Mucosa of descending colon (tissue), 3 donors: Measurements from ENCODE around the gene KCNK17. TPM values are rescaled to one million over a fixed set of nuclear protein-coding genes. Genes with fewer than 3 reads are reported as not detected.
"Not testable (repeated sequence)": the region's sequence is repeated elsewhere in the genome, so short reads cannot be mapped to it uniquely, and the experiment has no call there.

Experiments
- ATAC-seq: fragments of 200-7000 bp; cut with Tn5 transposase; one replicate; pipeline ENCODE4 v1.9.1; 2020; ENCODE audit warnings: mild to moderate bottlenecking, moderate library complexity
- DNase-seq, 3 donors: peaks; one replicate each; pipeline ENCODE4 v3.0.0-alpha.2; 2020
- H3K36me3 ChIP-seq: fragments of 200-600 bp; one replicate; pipeline ENCODE4 v1.8.0; 2021; ENCODE audit warnings: low read depth, mild to moderate bottlenecking
- H3K4me1 ChIP-seq: fragments of 200-600 bp; one replicate; pipeline ENCODE4 v1.8.0; 2021; ENCODE audit warnings: low read depth, mild to moderate bottlenecking
- H3K4me3 ChIP-seq: fragments of 200-600 bp; one replicate; pipeline ENCODE4 v1.8.0; 2021; ENCODE audit warnings: mild to moderate bottlenecking
- H3K9me3 ChIP-seq: fragments of 200-600 bp; one replicate; pipeline ENCODE4 v1.8.0; 2021; ENCODE audit warnings: mild to moderate bottlenecking
- intact Hi-C, 2 donors: fragments of 100-400 bp; cut with DNase I in 1 of 2; cut with micrococcal nuclease in 1 of 2; formaldehyde crosslinking; loops; one replicate each; pipeline versions ENCODE4 v1.11.0 to v1.11.1; 2022; cut with DNase I, micrococcal nuclease
- total RNA-seq, 3 donors: library from RNA; stranded (reverse); fragmentation: NEBNext Ultra II Directional in 2 of 3; extraction: Animal tissue kit (Norgen Biotek cat#: 25700) in 2 of 3; gene quantifications; one replicate each; pipeline versions ENCODE4 v1.2.1 to v1.2.4, GENCODE V29; 2021 to 2023
- TF ChIP-seq, protein P1 (sequence below): fragments of 200-600 bp; IDR thresholded peaks from one replicate; pipeline ENCODE4 v1.8.0; 2022; ENCODE audit warnings: antibody characterized with exemption, mild to moderate bottlenecking
- donor health status: DM: no; HTN: no; CAD: no; lungs with moderate emphysema.
- donor health status: DM: no; HTN: no; CAD: no.
- donor health status: DM: no; HTN: yes; CAD: no.

The KCNK17 gene
- total RNA-seq, 3 donors from 2014 or later = 0.24 to 0.63 TPM; not detected in 1

DNA sequence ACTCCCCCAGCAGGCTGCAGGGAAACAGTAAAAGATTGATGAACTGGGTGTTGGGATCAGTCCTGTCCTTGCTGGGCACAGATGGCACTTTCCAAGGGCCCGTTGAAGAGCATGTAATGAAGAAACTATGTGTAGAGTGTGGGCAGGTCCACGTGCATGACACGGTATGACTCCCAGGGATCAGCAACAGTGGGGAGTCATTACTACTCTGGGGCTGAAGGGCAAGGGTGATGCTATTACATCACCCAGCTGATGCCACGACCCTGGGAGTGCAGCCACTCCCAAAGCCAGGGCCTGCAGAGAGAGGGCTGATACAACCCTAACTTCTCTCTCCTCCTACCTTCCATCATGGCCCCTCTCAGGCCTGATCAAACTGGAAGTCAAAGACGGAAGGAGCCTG is 20.1 kb downstream of the KCNK17 start:
- no peak overlapping the region for H3K4me3 ChIP-seq
- DNase-seq = no peak
- H3K36me3 ChIP-seq = no peaks in the 10 kb centered on the region
- ATAC-seq = peak; percentile 18
- TF ChIP-seq, protein P1, sequence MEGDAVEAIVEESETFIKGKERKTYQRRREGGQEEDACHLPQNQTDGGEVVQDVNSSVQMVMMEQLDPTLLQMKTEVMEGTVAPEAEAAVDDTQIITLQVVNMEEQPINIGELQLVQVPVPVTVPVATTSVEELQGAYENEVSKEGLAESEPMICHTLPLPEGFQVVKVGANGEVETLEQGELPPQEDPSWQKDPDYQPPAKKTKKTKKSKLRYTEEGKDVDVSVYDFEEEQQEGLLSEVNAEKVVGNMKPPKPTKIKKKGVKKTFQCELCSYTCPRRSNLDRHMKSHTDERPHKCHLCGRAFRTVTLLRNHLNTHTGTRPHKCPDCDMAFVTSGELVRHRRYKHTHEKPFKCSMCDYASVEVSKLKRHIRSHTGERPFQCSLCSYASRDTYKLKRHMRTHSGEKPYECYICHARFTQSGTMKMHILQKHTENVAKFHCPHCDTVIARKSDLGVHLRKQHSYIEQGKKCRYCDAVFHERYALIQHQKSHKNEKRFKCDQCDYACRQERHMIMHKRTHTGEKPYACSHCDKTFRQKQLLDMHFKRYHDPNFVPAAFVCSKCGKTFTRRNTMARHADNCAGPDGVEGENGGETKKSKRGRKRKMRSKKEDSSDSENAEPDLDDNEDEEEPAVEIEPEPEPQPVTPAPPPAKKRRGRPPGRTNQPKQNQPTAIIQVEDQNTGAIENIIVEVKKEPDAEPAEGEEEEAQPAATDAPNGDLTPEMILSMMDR = no peak
- H3K9me3 ChIP-seq = no peaks in the 10 kb centered on the region
- H3K4me1 ChIP-seq = no peaks in the 10 kb centered on the region
- intact Hi-C loops = no loop called here

DNA sequence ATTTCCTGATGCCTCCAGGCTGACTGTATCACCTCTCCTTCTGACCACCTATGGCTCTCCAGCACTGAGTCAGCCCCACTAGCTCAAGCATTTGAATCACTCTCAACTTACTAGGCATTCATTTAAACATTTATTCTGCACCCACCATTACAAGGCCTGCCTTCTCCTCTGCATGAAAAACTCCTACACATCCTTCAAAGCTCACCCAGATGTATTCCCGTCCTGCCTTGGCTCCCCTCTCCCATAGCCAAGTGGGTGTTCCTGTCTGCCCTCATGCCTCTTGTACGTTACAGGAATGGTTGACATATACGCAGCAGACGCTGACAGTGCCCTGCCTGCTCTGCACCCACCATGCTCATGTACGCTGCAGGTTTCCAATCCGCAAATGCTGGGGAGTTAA is 21.6 kb downstream of the KCNK17 start:
- TF ChIP-seq, protein P1 = no peak
- DNase-seq (no peak), ATAC-seq (no peak)
- Histone ChIP-seq H3K4me1 (no peaks in the 10 kb centered on the region), H3K4me3 (no peak overlapping the region), H3K9me3 (no peaks in the 10 kb centered on the region), H3K36me3 (no peaks in the 10 kb centered on the region)
- intact Hi-C loops = no loop called here

- Histone ChIP-seq H3K9me3 (no peaks in the 10 kb centered on the region), H3K4me3 (no peak overlapping the region), H3K4me1 (no peaks in the 10 kb centered on the region), H3K36me3 (no peaks in the 10 kb centered on the region)
- intact Hi-C loops = no loop called here
- TF ChIP-seq, protein P1 = no peak
- DNase-seq (no peak), ATAC-seq (peak; percentile 95)
These were observed 24.7 kb downstream of the KCNK17 start for GRCh38 chr6:39289490-39289889.

- intact Hi-C loops = no loop called here
- Histone ChIP-seq H3K4me3 (no peak overlapping the region), H3K36me3 (no peaks in the 10 kb centered on the region), H3K9me3 (no peaks in the 10 kb centered on the region), H3K4me1 (no peaks in the 10 kb centered on the region)
- DNase-seq (no peak), ATAC-seq (no peak)
- TF ChIP-seq, protein P1 = no peak
These were observed 26.6 kb downstream of the KCNK17 start for GRCh38 chr6:39287601-39288000.

GRCh38 chr6:39286596-39286995 is 27.6 kb downstream of the KCNK17 start:
- H3K36me3 ChIP-seq, DNase-seq, H3K9me3 ChIP-seq, ATAC-seq, intact Hi-C loops, H3K4me1 ChIP-seq, H3K4me3 ChIP-seq: not testable (repeated sequence)

- Histone ChIP-seq H3K9me3 (no peaks in the 10 kb centered on the region), H3K36me3 (no peaks in the 10 kb centered on the region), H3K4me3 (no peak overlapping the region), H3K4me1 (peaks cover 24% of the 10 kb centered on the region)
- intact Hi-C loops = no loop called here
- ATAC-seq (no peak), DNase-seq (no peak)
- TF ChIP-seq, protein P1 = no peak
These were observed 31.4 kb downstream of the KCNK17 start for GRCh38 chr6:39282774-39283173.
